PC-9 (cell line): ENCODE data around the gene EXOC3L2.

Source experiments
- CTCF ChIP-seq: fragments of 200-600 bp; sonication (generic); conservative IDR thresholded peaks from 2 replicates; pipeline ENCODE4 v1.6.1; 2017; ENCODE audit warnings: mixed run types, antibody characterized with exemption, mild to moderate bottlenecking, moderate library complexity
- EZH2 ChIP-seq: fragments of 200-600 bp; sonication (generic); IDR thresholded peaks from 2 replicates; pipeline ENCODE4 v1.8.0; 2017; ENCODE audit warnings: antibody characterized with exemption, low read depth

DNA sequence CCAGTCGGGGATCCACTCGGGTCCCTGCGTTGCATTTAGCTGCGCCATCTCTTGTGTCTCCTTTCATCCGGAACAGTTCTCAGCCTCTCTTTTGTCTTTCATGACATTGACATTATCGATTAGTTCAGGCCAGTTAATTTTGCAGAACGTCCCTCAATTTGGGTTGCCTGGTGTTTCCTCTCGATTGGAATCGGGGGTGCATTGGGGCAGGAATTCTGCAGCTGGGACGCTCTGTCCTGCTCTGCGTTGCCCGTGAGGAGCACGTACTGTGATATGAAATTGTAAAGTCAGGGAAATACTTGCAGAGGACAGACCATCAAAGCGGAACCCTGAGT lies 28.3 kb upstream of the EXOC3L2 start:
- no peak for TF ChIP-seq CTCF
- TF ChIP-seq EZH2: no peak
